ENCODE measurements around the gene ROPN1B. TPM values are rescaled to one million over a fixed set of nuclear protein-coding genes. Genes with fewer than 3 reads are reported as not detected.
A peak's percentile ranks its signal among the peaks of the same experiment; 100 is the strongest.

The ROPN1B gene
- total and polyA plus RNA-seq, 2 of the 8 experiments (the other 6 are each of a cell fraction or from before 2014, with no cell fraction given): 0.30 TPM; not detected in 1

DNA sequence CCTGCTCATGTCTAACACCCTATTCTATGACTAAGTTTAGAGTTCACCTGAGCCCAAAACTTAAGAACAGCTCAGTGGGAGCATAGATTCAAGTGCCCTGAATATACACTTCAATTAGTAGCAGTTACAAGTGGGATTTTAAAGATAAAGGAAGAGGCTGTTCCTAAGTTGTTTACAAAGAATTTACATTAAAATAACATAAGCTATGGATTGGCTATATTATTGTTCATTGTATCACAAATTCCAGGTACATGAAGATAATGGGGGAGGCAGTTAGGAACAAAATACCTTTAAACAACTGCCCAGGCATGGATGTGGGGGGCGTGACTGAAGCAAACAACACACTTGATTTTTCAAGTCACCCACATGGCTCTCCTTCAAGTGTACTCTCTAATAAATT, 52.7 kb downstream of the ROPN1B start:
- WGBS, 2 experiments (ENCODE audit: extremely low coverage in 1 of 2, insufficient coverage in 1 of 2, insufficient read length in 1 of 2, insufficient replicate concordance in 2 of 2, low coverage in 1 of 2, low lambda C conversion rate in 2 of 2, missing lambda C conversion rate in 1 of 2): 25% methylated on average over 1 of the region's 1 CpG; no CpG with 5 or more reads in 1 of the 2 experiments
- Histone ChIP-seq H2BK15ac (ENCODE audit: low read length) (no peak overlapping the region), H3K79me2 (ENCODE audit: control insufficient read depth in 1 of 2, insufficient read depth in 2 of 2, low read length in 2 of 2) (no peaks in the 10 kb centered on the region), H2BK20ac (ENCODE audit: low read length) (no peak overlapping the region), H2BK5ac (ENCODE audit: low read depth, low read length) (no peak overlapping the region; the same call in 1 of the 2 replicates), H3K56ac (replicated peaks; ENCODE audit: insufficient read length, low read depth, low read length) (no peak overlapping the region), H3K14ac (ENCODE audit: insufficient read length) (no peak overlapping the region), H3K9me3 (ENCODE audit: insufficient read depth in 2 of 2, low read depth in 1 of 2, low read length in 1 of 2) (peaks cover 0 to under 1% of the 10 kb centered on the region in 2 experiments; a peak in 1 of 4 replicates), H4K5ac (ENCODE audit: insufficient read length, low read depth, low read length) (no peak overlapping the region), H3K23me2 (ENCODE audit: low read depth, low read length) (no peaks in the 10 kb centered on the region), H3K23ac (ENCODE audit: insufficient read length) (no peak overlapping the region), H4K20me1 (replicated peaks in 1 of 2; ENCODE audit: control insufficient read depth in 1 of 2, insufficient read depth in 2 of 2, low read length in 2 of 2) (no peaks in the 10 kb centered on the region), H3K4me2 (ENCODE audit: insufficient read depth in 1 of 2, low read depth in 2 of 2, low read length in 2 of 2) (peak overlapping the region; percentile 27 to 59), H2AFZ (ENCODE audit: low read length) (no peak overlapping the region), H2BK12ac (ENCODE audit: low read depth, low read length) (no peak overlapping the region), H3K9ac (replicated peaks in 1 of 4; ENCODE audit: extremely low read depth in 1 of 4, low read depth in 3 of 4, low read length in 3 of 4) (no peak overlapping the region), H2AK5ac (ENCODE audit: low read depth, low read length) (no peak overlapping the region), H3K36me3 (ENCODE audit: control insufficient read depth in 2 of 4, insufficient read depth in 4 of 4, low read length in 3 of 4) (no peaks in the 10 kb centered on the region), H4K91ac (replicated peaks; ENCODE audit: insufficient read length, low read length) (no peak overlapping the region), H3K4me1 (replicated peaks in 1 of 4; ENCODE audit: control insufficient read depth in 3 of 4, insufficient read depth in 4 of 4, low read length in 3 of 4) (peaks cover 0 to 14% (median 2%) of the 10 kb centered on the region in 4 experiments; a peak in 4 of 7 replicates), H3K79me1 (ENCODE audit: low read depth, low read length) (no peaks in the 10 kb centered on the region), H3K18ac (ENCODE audit: extremely low read depth, low read length) (no peak overlapping the region), H3K27me3 (replicated peaks in 1 of 4; ENCODE audit: control insufficient read depth in 3 of 4, extremely low read depth in 1 of 4, insufficient read depth in 3 of 4, low read length in 3 of 4) (no peaks in the 10 kb centered on the region), H2BK120ac (replicated peaks; ENCODE audit: low read depth, low read length) (no peak overlapping the region), H3K4me3 (ENCODE audit: extremely low read depth in 1 of 4, insufficient read depth in 2 of 4, low read depth in 3 of 4, low read length in 4 of 4) (no peak overlapping the region; a peak in 1 of 8 replicates), H3K27ac (ENCODE audit: low read depth, low read length) (no peak overlapping the region), H3K4ac (replicated peaks; ENCODE audit: insufficient read length, low read depth, low read length) (no peak overlapping the region), H4K8ac (ENCODE audit: extremely low read depth, insufficient read depth, low read length) (no peak overlapping the region)
- TF ChIP-seq NANOG (IDR thresholded peaks at IDR 0.05; ENCODE audit: insufficient read depth, low read depth, low read length, poor library complexity, severe bottlenecking): peak; percentile 38
- TF ChIP-seq BCL11A (IDR thresholded peaks at IDR 0.05; ENCODE audit: low read depth in 2 of 2, low read length in 2 of 2): no peak
- no peak for TF ChIP-seq KDM5A (IDR thresholded peaks at IDR 0.05; ENCODE audit: low read length)
- TF ChIP-seq SP1 (IDR thresholded peaks at IDR 0.05; ENCODE audit: low read depth, low read length): no peak
- no peak for TF ChIP-seq SP4 (IDR thresholded peaks at IDR 0.05; ENCODE audit: low read length)
- FAIRE-seq: no peak
- ChIA-PET POLR2A (ENCODE audit: partially characterized antibody) (interaction anchor here (1.1 to 1.5 kb wide), 2 partner anchors 18 to 31 kb away, joined by 3 to 5 read pairs; no protein-coding TSS in a partner anchor), CTCF (ENCODE audit: partially characterized antibody) (interaction anchor here (1.1 kb wide), 1 partner anchor 17 kb away, joined by 3 read pairs; no protein-coding TSS in a partner anchor)
- peak in 1 of 2 experiments; percentile 19 for DNase-seq (ENCODE audit: low read depth in 1 of 2, low spot score in 2 of 2)
